Activated T-cell treated with anti-CD3 and anti-CD28 coated beads for 4 hours (primary cell): ENCODE results near the gene RAB8B.

Experiments used
- DNase-seq: peaks from one replicate; pipeline ENCODE4 v3.0.0-alpha.2; 2020

Gene RAB8B

GRCh38 chr15:63277038-63277892 is 87.9 kb downstream of the RAB8B start, which contains the start of gene APH1B:
TSS of gene APH1B (plus strand) at chr15:63277605. CDS start at chr15:63277624, 19 bp downstream.
- DNase-seq, result peak; percentile 60

DNA sequence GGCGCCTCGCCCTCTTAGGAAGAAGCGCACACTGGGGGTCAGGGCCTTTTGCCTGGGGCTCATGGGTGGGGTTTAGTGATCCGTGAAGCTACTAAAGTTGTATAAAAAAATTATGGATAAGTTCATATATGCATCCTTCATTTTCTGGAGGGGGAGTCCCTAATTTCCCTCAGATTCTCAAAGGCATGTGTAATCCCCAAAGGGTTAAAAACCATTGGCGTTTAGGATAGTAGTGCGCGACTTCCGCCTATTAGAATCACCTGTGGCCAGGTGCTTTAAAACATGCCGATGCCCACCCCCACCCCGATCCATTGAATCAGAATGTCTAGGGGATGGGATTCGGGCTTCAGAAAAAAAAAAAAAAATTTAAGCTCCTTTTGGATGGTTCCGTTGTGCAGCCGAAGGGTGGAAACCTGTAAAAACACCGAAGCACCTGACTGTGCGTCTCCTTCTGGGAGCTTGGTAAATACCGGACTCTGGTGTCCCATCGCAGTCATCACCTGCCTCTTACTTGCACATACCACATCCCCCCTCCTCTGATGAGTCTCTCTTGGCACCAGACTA is 88.6 kb downstream of the RAB8B start:
- DNase-seq, result no peak

DNA sequence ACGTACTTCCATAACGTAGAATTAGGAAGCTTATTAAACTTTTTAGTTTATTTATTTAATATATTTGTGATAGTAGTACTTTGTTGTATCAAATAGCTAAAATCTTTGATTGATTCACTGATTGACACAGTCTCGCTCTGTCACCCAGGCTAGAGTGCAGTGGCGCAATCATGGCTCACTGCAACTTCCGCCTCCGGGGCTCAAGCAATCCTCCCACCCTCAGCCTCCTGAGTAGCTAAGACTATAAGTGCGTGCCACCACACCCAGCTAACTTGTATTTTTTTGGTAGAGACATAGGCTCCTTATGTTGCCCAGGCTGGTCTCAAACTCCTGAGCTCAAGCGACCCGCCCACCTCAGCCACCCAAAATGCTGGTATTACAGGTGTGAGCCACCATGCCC is 93.7 kb downstream of the RAB8B start:
- no peak for DNase-seq

GRCh38 chr15:63284335-63284734 is 94.9 kb downstream of the RAB8B start:
- DNase-seq, result no peak

GRCh38 chr15:63287109-63287508 is 97.7 kb downstream of the RAB8B start:
- DNase-seq, result no peak

- DNase-seq, result no peak
Measured at GRCh38 chr15:63288342-63288741, 98.9 kb downstream of the RAB8B start.

DNA sequence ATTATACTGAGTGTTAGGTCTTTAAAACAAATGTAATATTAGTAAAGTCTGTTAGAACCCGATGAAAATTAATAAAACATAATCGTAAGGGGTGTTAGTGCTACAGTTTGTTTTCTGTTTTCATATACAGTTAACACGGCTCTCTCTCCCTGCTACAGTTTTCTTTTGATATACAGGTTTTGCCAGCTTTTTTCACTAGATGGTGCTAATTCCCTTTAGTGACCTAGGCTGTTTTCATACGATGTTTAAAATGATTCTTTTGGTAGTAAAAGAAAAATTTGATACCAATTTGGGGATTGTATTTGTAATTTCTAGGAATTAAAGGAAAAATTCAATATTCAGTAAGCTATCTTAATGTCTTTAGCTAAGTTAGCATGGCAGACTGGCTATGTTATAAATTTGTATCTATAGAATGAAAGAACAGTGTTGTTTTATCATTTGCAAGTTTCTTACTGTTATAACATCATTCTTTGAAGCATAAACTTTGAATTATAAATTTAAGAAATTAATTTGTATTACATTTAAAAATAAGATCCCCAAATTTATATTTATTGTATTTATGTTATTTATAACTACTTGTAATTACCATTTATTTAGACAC is 99.5 kb downstream of the RAB8B start:
- DNase-seq, result no peak

DNA sequence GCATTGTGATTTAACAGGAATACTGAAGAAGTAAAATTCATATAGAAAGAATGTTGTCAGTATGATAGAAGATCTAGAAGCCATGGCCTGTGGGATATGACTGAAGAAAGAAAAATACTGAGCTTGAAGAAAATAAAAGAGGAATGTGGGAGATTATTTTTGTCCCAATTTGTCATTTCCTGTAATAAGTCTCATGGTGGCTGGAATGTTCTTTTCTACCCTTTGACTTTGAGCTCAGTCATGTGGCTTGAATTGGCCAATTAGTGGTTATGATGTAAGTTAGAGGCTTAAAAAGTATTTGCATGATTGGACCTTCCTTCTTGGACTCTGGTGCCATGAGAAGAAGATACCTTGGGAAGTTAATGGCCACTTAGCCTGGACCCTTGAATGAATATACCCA is 102.1 kb downstream of the RAB8B start:
- DNase-seq, result no peak

DNA sequence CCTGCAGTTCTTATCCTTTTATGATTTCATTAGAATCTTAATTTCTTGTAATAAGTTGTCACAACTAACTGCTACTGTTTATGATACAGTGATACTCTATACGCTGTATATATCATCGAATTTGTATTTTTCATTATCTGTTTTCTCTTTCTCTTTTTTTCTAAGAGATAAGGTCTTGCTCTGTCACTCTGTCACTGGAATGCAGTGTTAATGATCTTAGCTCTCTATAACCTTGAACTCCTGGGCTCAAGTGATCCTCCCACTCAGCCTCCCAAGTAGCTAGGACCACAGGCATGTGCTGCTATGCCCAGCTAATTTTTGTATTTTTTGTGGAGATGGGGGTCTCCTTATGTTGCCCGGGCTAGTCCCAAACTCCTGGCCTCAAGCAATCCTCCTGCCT is 102.8 kb downstream of the RAB8B start:
- no peak for DNase-seq

GRCh38 chr15:63292771-63293170 is 103.4 kb downstream of the RAB8B start:
- no peak for DNase-seq

GRCh38 chr15:63294359-63294758 is 105.0 kb downstream of the RAB8B start:
- no peak for DNase-seq

- DNase-seq, result no peak
Measured at GRCh38 chr15:63295341-63295740, 105.9 kb downstream of the RAB8B start.

DNA sequence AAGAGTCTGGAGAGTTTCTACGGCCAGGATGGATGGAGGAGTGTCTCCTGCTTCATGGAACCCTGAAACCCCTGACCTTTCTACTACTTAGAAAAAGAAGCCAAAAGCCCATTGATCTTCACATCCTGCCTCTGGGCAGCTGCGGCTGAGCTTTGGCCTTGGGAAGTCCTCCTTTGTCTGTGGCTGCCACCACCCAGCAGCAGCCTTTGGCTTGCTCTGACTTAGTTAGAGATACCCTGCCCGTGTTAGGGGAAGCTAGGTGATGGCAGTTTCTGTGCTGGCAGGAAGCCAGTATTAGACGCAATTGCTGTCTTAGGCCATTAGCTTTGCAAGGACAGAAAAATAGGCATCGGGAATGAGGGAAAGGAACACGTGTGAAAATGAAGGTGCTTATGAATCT is 106.8 kb downstream of the RAB8B start:
- DNase-seq, result no peak

GRCh38 chr15:63299943-63300575 is 110.7 kb downstream of the RAB8B start:
- DNase-seq, result no peak

- no peak for DNase-seq
Measured at GRCh38 chr15:63301088-63301487, 111.7 kb downstream of the RAB8B start.

GRCh38 chr15:63305260-63305659 is 115.9 kb downstream of the RAB8B start:
- no peak for DNase-seq

DNA sequence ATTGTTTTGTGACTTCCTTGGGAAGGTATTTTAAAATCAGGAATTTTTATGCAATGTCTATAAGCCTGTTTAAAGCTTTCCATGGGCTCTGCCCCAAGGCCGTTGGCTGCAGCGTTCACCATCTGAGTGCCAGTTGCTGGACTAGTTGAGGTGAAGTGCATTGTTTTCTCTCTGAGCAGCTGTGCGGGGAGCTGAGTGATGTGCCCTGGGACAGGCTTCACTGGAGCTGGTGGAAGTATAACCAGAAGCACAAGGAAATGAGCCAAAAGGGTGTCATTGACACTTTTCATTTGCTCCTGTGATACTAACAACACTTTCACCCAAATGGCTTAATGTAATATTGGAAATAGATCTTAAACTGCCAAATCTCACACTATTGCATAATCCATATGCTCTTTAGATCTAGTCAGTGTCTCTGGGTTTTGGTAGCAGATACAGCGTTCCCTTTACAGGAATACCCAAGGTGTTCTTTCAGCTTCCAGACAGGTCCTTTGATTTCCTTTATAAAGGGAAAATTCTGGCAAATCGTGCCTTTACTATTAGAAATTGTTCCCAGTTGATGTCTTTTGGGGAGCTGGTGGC is 117.2 kb downstream of the RAB8B start:
- DNase-seq, result no peak

DNA sequence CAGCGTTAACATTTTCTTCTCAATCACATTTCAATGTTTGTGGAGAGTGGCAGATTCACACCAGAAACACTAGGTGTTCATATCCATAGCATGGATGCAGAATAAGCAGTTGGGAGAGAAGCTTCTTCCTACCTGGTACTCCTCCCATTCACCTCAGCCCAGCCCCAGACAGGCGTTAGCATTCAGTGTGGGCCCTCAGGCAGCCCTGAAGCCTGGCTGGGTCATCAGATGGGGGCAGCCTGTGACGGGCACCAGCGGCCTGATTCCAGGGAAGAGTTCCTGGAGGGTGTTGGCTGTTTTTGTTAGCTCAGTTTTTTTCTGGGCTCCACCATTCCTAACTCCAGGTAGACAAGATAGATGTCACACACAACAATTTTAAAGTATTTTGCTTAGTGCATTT is 119.1 kb downstream of the RAB8B start:
- DNase-seq, result no peak

GRCh38 chr15:63308947-63309346 is 119.5 kb downstream of the RAB8B start:
- DNase-seq, result no peak

DNA sequence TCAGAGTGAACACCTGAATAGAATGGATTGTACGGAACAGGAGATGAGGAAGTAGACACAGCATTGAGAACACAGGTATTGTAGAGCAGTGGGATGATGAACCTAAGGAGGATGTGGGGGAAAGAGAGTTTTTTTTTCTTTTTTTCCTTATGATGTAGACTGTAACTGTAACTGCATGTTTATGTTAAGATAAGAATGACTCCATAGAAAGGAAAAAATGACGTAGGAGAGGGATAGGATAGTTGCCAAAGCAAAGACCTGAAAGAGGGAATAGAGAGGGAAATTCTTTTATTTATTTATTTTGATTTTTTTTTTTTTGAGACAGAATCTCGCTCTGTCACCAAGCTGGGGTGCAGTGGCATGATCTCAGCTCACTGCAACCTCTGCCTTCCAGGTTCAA is 121.2 kb downstream of the RAB8B start:
- no peak for DNase-seq

GRCh38 chr15:63312286-63312685 is 122.9 kb downstream of the RAB8B start:
- DNase-seq, result no peak

- DNase-seq, result no peak
Measured at GRCh38 chr15:63313825-63314224, 124.4 kb downstream of the RAB8B start.

DNA sequence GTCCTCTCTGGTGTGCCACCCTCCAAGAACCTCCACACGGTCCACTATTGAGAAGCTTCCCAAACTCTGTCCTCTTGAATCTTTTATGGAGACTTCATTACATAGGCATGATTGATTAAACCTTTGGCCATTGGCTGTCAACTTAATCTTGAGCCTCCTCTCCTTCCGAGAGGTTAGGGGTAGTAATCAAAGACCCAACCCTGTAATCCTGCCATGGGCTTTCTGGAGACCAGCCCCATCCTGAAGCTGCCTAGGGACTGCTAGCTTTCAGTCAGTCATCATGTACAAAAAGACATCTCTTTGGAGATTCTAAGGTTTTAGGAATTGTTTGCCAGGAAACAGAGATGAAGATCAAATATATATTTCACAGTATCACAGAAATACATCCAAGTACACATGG is 125.0 kb downstream of the RAB8B start:
- DNase-seq, result no peak
